ENCODE data around the gene RAB7B. TPM values are rescaled to one million over a fixed set of nuclear protein-coding genes. Genes with fewer than 3 reads are reported as not detected.

RAB7B gene
- total RNA-seq, 1 experiment from 2014 or later = not detected

- H3K36me3 Mint-ChIP-seq = no peaks in the 10 kb centered on the region
- ChIA-PET CTCF (interaction anchor here (0.9 to 3.4 kb wide), 3 partner anchors 8 to 50 kb away, joined by 3 to 26 read pairs (median 4); no protein-coding TSS in a partner anchor), POLR2A (no interaction called here)
- H3K27me3 Mint-ChIP-seq (ENCODE audit: low read depth) = peaks cover 3% of the 10 kb centered on the region; the same call in 1 of the 2 replicates
- peaks cover 6% of the 10 kb centered on the region for H3K4me1 Mint-ChIP-seq
- no peak for TF ChIP-seq CBFB (CRISPR knock-in tag; IDR thresholded peaks at IDR 0.05; ENCODE audit: low read depth)
- TF ChIP-seq NR3C1 (CRISPR knock-in tag; conservative IDR thresholded peaks at IDR 0.05; ENCODE audit: low read depth) = no peak
- no peak for TF ChIP-seq ATF6 (CRISPR knock-in tag; IDR thresholded peaks at IDR 0.05)
- TF ChIP-seq MAX (CRISPR knock-in tag; IDR thresholded peaks at IDR 0.05) = no peak
- no peak for TF ChIP-seq ZNF121 (CRISPR knock-in tag; IDR thresholded peaks at IDR 0.05)
- no peak for TF ChIP-seq EMX1 (CRISPR knock-in tag; IDR thresholded peaks at IDR 0.05)
- no peak for TF ChIP-seq ZNF512 (CRISPR knock-in tag; IDR thresholded peaks at IDR 0.05; ENCODE audit: borderline replicate concordance)
- no peak for TF ChIP-seq STAT6 (CRISPR knock-in tag; conservative IDR thresholded peaks at IDR 0.05; ENCODE audit: low read depth)
- TF ChIP-seq FOXP4 (CRISPR knock-in tag; IDR thresholded peaks at IDR 0.05) = no peak
- TF ChIP-seq ZMAT4 (CRISPR knock-in tag; IDR thresholded peaks at IDR 0.05) = no peak
- TF ChIP-seq NR2C2 (CRISPR knock-in tag; IDR thresholded peaks at IDR 0.05) = no peak
- TF ChIP-seq CDX4 (CRISPR knock-in tag; IDR thresholded peaks at IDR 0.05; ENCODE audit: borderline replicate concordance) = no peak
- TF ChIP-seq ESRRA (CRISPR knock-in tag; IDR thresholded peaks at IDR 0.05; ENCODE audit: borderline replicate concordance) = no peak
- no peak overlapping the region for H3K4me3 Mint-ChIP-seq
- DNase-seq (ENCODE audit: low spot score) = no peak
- no peak overlapping the region for H3K27ac Mint-ChIP-seq
- H3K9me3 Mint-ChIP-seq = peaks cover 13% of the 10 kb centered on the region
- ATAC-seq = no peak
These were observed 34.0 kb downstream of the RAB7B start for GRCh38 chr1:205969229-205969628.

- Mint-ChIP-seq H3K9me3 (no peaks in the 10 kb centered on the region), H3K4me1 (peaks cover 6% of the 10 kb centered on the region), H3K27me3 (ENCODE audit: low read depth) (no peaks in the 10 kb centered on the region; the same call in 1 of the 2 replicates), H3K27ac (no peak overlapping the region), H3K4me3 (no peak overlapping the region), H3K36me3 (no peaks in the 10 kb centered on the region)
- ChIA-PET CTCF (interaction anchor here (0.6 to 3.4 kb wide), 3 partner anchors 10 to 266 kb away, joined by 4 to 26 read pairs (median 5); no protein-coding TSS in a partner anchor), POLR2A (no interaction called here)
- DNase-seq (ENCODE audit: low spot score) = no peak
- ATAC-seq = no peak
- TF ChIP-seq PRDM15 (CRISPR knock-in tag; IDR thresholded peaks at IDR 0.05) = no peak
- TF ChIP-seq AR (CRISPR knock-in tag; IDR thresholded peaks at IDR 0.05) = no peak
- no peak for TF ChIP-seq NFATC4 (CRISPR knock-in tag; IDR thresholded peaks at IDR 0.05)
These were observed 35.5 kb downstream of the RAB7B start for GRCh38 chr1:205967554-205968335.

Measured in WTC11 (cell line).